ENCODE measurements around the gene PDE6A. TPM values are rescaled to one million over a fixed set of nuclear protein-coding genes. Genes with fewer than 3 reads are reported as not detected.

Gene PDE6A
- total RNA-seq, 1 experiment from 2014 or later, result not detected

DNA sequence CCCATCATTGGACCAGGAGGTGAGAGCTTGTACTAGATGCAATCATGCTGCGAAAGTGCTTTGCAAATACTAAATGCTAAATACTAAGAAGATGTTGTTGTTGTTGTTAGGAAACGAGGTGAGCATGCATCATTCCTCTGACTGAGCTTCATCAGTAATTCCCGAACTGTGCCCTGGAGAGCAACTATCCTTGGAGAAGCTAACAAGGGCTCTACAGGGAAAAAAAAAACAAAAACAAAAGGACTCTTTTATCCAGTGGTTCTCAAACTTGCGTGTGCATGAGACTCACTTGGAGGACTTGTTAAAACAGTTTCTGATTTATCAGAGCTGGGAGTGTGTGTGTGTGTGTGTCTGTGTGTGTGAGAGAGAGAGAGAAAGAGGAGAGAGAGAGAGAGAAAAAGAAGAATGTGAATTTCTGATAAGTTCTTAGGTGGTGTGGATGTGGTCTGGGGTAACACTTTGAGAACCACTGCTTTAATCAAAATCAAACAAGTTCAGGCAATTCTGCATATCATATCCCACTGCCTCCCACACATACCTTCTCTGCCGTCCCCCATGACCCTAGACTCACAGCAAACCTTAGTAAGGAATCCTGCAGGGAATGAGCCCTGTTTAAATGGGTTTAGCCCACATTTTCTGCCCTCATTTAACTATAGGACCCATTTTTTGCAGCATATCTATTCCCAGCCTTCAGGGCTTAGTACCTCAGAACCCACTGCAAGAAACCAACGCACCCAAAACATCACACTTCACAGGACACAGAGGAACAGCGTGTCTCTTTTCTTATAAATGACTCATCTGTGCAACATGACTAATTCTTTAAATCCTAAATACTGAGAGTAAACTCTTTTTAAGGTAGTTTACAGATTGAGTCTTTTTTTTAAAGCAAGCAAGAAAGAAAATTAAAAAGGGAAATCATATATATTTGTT lies 48.9 kb downstream of the PDE6A start:
- no peaks in the 10 kb centered on the region for H3K4me1 Mint-ChIP-seq
- Histone ChIP-seq H3K56ac (ENCODE audit: insufficient read length, low read depth, low read length) (no peak overlapping the region), H3K4ac (ENCODE audit: low read depth, low read length) (no peak overlapping the region), H3K79me1 (ENCODE audit: insufficient read depth, low read depth, low read length, poor library complexity, severe bottlenecking) (no peaks in the 10 kb centered on the region), H2AFZ (ENCODE audit: low read length) (no peak overlapping the region), H3K23ac (ENCODE audit: insufficient read length, low read depth, low read length) (no peak overlapping the region), H4K91ac (ENCODE audit: insufficient read length, low read depth, low read length) (no peak overlapping the region), H3K79me2 (ENCODE audit: insufficient read depth, low read length) (no peaks in the 10 kb centered on the region), H4K20me1 (ENCODE audit: control insufficient read depth, insufficient read depth, insufficient read length) (no peaks in the 10 kb centered on the region), H3K14ac (ENCODE audit: insufficient read depth, low read length) (no peak overlapping the region), H2BK120ac (ENCODE audit: low read depth, low read length, poor library complexity, severe bottlenecking) (no peak overlapping the region), H3K23me2 (ENCODE audit: insufficient read length, low read depth, low read length, poor library complexity, severe bottlenecking) (peaks cover 2% of the 10 kb centered on the region), H2BK15ac (ENCODE audit: low read depth, low read length) (no peak overlapping the region), H2AK5ac (ENCODE audit: insufficient read length, low read length) (no peak overlapping the region), H2BK5ac (ENCODE audit: insufficient read length, low read length) (no peak overlapping the region), H2BK12ac (ENCODE audit: insufficient read length, low read depth, low read length) (no peak overlapping the region), H3K18ac (ENCODE audit: insufficient read length, low read depth, low read length) (no peak overlapping the region), H3T11ph (ENCODE audit: low read length) (no peak overlapping the region), H3K4me1 (ENCODE audit: insufficient read depth, low read length) (no peaks in the 10 kb centered on the region), H3K9me3 (ENCODE audit: control insufficient read depth, low read depth, low read length) (no peaks in the 10 kb centered on the region), H4K5ac (ENCODE audit: insufficient read length, low read depth, low read length) (no peak overlapping the region), H3K9ac (ENCODE audit: extremely low read depth, insufficient read length, low read length) (no peak overlapping the region), H4K8ac (replicated peaks; ENCODE audit: insufficient read length, low read depth, low read length) (no peak overlapping the region), H3K27me3 (ENCODE audit: insufficient read depth, low read length) (no peaks in the 10 kb centered on the region), H3K4me2 (ENCODE audit: insufficient read depth, insufficient read length, low read length) (no peak overlapping the region), H2BK20ac (ENCODE audit: low read depth, low read length, poor library complexity, severe bottlenecking) (no peak overlapping the region), H3K27ac (ENCODE audit: insufficient read length, low read depth, low read length) (no peak overlapping the region)
- H3K27me3 Mint-ChIP-seq (ENCODE audit: low read depth), result 0 out of 2 replicates have a peak, but pooled peaks cover 2% of the 10 kb centered on the region
- WGBS (ENCODE audit: extremely low coverage, insufficient read length, low lambda C conversion rate), result no CpG with 5 or more reads among the region's 7 CpGs
- H3K27ac Mint-ChIP-seq, result peak overlapping the region in 2 of 3 experiments; percentile 8 to 49; a peak in 3 of 7 replicates
- H3K36me3 Mint-ChIP-seq (ENCODE audit: insufficient read depth in 1 of 3, low read depth in 3 of 3), result no peaks in the 10 kb centered on the region
- no peaks in the 10 kb centered on the region for H3K9me3 Mint-ChIP-seq
- no peak overlapping the region for H3K4me3 Mint-ChIP-seq
- TF ChIP-seq, protein P1, sequence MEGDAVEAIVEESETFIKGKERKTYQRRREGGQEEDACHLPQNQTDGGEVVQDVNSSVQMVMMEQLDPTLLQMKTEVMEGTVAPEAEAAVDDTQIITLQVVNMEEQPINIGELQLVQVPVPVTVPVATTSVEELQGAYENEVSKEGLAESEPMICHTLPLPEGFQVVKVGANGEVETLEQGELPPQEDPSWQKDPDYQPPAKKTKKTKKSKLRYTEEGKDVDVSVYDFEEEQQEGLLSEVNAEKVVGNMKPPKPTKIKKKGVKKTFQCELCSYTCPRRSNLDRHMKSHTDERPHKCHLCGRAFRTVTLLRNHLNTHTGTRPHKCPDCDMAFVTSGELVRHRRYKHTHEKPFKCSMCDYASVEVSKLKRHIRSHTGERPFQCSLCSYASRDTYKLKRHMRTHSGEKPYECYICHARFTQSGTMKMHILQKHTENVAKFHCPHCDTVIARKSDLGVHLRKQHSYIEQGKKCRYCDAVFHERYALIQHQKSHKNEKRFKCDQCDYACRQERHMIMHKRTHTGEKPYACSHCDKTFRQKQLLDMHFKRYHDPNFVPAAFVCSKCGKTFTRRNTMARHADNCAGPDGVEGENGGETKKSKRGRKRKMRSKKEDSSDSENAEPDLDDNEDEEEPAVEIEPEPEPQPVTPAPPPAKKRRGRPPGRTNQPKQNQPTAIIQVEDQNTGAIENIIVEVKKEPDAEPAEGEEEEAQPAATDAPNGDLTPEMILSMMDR (conservative IDR thresholded peaks at IDR 0.05), result no peak
- no peak for DNase-seq
